NCI-H1930 (cell line): Measurements from ENCODE around the gene C1orf21.

ENCODE experiments used
- DNase-seq, 2 experiments: peaks; one replicate each; lab custom pipeline; 2025; lab: John Stamatoyannopoulos, UW

C1orf21 gene

DNA sequence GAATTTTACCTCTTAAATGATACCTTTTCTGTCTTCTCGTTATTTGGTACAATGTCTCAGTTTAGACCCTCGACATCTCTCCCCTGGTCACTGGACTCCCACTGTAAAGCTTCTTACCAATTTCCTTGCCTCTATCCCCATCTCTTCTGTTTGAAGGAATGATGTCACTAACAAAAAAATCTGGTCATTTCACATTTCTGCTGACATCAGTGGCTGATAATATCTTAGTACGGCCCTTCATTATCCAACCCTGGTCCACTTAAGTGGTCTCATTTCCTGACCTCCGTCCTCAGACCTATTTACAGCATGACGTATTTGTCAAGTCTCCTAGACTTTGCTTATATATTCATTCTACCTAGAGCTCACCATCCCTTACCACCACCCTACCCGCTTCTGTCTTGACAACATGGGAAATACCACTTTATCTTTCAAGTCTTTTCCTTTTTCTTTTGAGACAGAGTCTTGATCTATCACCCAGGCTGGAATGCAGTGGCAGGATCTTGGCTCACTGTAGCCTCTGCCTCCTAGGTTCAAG is 60.9 kb downstream of the C1orf21 start:
- no peak for DNase-seq

- DNase-seq = no peak
These were observed 63.1 kb downstream of the C1orf21 start for GRCh38 chr1:184449916-184450315.

- no peak for DNase-seq
These were observed 69.0 kb downstream of the C1orf21 start for GRCh38 chr1:184455786-184456185.

DNA sequence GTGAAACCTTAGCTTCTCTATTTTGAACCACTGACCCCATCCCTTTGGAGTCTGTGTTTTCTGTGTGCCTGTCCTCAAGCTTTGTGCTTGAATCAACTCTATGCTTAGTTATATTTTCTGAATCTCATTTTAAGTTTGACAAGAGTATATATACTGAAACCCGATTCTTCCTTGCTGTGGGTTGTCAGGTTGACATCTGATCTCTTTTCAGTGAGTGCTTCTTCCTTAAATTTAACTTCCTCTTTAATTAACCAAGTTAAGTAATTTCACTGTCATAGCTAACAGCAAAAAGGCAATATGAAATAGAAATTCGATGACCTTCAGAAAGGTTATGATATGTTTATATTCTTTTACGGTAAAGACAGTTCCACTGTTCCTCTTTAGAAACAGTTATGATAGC is 69.4 kb downstream of the C1orf21 start:
- no peak for DNase-seq

- no peak for DNase-seq
These were observed 70.7 kb downstream of the C1orf21 start for GRCh38 chr1:184457500-184457899.

- no peak for DNase-seq
These were observed 74.5 kb downstream of the C1orf21 start for GRCh38 chr1:184461321-184461720.

DNA sequence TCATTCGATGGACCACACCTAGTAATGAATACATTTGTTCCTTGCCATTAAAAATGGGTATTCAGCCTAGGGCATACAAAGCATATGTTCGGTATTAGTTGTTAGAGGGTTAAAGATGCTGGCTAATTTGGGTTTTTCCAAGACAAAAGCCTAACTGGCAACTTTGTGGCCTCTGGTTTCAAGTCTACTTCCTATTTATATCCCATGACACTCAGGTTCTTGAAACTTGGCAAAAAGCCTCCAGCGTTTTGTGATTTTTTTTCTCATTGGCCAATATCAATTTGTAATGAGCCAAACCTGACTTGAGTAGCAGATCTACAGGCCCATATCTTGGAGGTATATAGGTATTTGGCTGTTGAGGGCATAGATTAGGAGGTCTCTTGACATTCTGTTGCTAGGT is 75.3 kb downstream of the C1orf21 start:
- no peak for DNase-seq

DNA sequence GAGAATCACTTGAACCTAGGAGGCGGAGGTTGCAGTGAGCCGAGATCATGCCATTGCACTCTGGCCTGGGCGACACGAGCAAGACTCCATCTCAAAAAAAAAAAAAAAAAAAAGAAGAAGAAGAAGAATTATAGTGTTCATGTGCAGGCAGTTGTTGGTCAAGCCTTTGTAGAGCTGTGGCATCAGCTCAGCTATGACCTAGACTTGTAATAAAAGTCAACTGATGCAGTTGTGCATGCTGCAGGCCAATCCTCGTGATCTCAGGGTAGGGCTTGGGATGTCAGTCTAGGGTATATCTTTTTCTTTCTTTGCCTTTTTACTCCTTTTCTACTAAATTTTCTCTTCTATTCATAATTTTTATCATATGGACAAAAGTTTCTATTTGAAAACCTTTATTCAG is 76.2 kb downstream of the C1orf21 start:
- no peak for DNase-seq

DNA sequence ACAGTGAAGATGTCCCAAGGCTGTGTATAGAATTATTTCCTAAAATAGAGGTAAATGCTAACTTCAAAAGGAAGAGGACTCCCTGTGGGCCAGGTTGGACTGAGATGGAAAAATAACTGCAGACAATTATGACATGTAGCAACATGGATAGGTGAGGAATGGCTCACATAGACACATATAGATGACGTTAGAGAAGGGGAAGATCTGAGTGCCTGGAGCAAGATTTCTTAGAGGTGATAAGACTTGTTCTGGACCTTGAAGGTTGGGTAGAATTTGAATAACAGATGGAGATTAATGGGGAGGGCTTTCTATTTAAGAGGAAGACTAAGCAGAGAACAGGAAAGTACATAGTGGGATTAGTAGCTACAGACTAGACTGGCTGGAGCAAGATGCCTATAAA is 76.9 kb downstream of the C1orf21 start:
- DNase-seq = no peak

DNA sequence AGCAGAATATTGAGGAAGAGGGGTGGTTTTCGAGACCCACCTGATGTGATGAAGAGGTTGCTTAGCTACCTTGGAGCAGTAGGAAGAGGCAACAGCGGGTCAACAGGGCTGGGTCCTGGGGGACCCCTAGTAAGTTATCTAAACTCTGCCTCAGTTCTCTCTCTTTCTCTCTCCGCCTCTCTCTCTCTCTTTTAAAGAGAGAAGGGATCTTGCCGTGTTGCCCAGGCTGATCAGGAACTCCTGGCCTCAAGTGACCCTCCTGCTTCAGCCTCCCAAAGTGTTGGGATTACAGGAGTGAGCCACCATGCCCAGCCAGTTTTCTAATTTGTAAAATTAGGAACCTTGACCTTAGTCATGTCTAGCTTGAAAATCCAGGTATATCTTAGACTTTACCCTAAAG is 77.9 kb downstream of the C1orf21 start:
- DNase-seq = no peak

- no peak for DNase-seq
These were observed 78.8 kb downstream of the C1orf21 start for GRCh38 chr1:184465489-184466146.

GRCh38 chr1:184467295-184467694 is 80.5 kb downstream of the C1orf21 start:
- no peak for DNase-seq

DNA sequence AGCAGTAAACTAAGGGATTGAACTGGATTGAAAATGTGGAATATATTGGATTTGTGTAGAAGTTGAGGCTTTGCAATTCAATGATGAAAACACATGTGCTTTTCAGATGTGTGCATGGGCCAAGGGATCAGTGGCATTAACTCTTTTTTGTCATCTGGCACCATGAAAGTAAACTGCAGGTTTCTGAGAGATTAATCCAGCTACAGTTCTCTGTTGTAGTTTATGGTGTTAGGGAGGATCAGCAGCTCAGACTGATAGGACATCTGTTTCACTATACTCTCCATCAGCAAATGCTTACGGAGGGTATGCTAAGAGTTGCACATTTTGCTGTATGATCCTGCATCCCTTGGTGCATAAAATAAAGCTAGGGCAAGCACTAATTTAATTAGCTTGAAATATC is 82.6 kb downstream of the C1orf21 start:
- DNase-seq = no peak

GRCh38 chr1:184471686-184472085 is 84.9 kb downstream of the C1orf21 start:
- no peak for DNase-seq

DNA sequence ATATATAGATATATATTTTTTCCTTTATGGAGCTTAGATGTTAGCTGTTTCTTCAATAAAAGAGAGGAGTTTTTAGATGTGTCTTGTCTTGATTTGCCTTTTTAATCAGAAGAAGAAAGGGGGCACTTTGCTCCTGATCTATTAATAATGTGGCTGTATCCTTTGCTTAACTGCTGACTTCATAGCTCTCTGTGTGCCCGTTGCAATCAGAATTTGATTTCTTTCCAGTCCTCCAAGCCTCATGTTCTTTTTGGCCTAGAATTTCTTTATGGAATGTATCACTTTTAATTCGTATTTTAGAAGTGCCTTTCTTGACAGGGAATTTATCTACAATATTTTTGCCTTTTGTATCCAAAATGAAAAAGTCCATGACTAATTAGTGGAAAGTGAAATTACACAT is 85.3 kb downstream of the C1orf21 start:
- DNase-seq = no peak

- no peak for DNase-seq
These were observed 86.5 kb downstream of the C1orf21 start for GRCh38 chr1:184473176-184473966.

DNA sequence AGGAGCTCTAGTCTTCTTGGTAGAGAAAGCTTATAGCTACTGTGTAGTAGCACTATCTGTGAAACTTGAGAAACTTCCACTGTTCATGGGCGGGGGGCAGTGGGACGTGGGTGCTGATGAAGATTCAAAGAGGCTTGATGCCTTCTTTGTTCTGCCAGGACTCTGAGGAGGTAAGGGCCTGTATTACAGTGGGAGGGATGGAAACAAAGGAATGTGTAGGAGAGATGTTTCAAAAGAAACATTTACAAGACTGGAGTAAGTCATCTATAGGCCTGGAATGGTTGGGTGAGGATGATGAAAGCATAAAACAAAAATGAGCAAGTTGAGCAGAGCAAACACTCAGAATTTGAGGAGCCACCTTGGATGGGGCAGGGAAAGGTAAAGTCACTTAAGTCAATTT is 89.4 kb downstream of the C1orf21 start:
- no peak for DNase-seq

GRCh38 chr1:184479435-184480167 is 92.8 kb downstream of the C1orf21 start:
- DNase-seq = no peak

DNA sequence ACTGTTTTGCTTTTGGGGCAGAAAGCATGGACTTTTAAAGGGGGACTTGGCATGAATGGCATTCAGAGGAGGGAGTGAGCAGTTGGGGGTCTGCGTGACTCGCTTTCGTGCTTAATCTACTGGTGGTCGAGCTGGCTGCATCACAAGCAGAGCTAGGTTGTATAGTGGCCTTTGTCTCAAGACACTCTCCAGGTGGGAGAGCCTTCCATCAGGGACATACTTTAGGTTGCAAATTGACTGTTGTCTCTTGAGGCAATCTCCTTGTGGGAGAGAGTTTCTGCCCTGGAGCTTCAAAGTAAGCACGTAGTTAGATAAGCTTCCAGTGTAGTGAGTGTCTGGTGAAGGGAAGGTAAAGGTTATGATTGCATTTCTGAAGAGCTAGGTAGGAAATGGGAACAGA is 93.9 kb downstream of the C1orf21 start:
- DNase-seq = no peak

DNA sequence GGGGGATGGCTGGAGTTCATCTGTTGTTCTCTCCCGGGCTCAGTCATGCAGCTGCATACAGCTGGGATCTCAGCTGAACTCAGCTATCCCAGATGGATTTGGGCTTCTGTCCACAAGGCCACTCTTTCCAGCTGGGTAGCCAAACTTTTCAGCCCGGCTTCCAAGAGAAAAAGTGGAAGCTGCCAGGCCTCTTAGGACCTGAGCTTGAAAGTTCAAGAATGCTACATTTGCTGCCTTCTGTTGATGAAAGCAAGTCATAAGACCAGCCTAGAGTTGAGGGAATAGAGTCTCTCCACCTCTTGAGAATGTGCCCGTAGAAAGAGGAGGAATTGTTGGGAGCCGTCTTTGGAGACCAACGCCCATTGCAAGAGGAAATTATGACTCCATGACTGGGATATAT is 95.3 kb downstream of the C1orf21 start:
- no peak for DNase-seq

GRCh38 chr1:184483101-184483683 is 96.4 kb downstream of the C1orf21 start:
- DNase-seq = no peak
